Neuronal stem cell (in vitro differentiated cells): ENCODE measurements around the gene LGR4.

Experiments used
- DNase-seq: peaks from one replicate; pipeline ENCODE4 v3.0.0-alpha.2; 2013; ENCODE audit warnings: low spot score
- H2AFZ ChIP-seq: one replicate; pipeline ENCODE4 v1.6.1; 2013; ENCODE audit warnings: mild to moderate bottlenecking, low read length, inconsistent platforms
- H2AK5ac ChIP-seq: 2 replicates; pipeline ENCODE4 v1.6.1; 2013; ENCODE audit warnings: low read depth, mild to moderate bottlenecking, inconsistent platforms, low read length, moderate library complexity, mixed read lengths
- H2BK120ac ChIP-seq: 2 replicates; pipeline ENCODE4 v1.6.1; 2013; ENCODE audit warnings: low read depth, mild to moderate bottlenecking, inconsistent platforms, low read length, moderate library complexity, mixed read lengths
- H2BK12ac ChIP-seq: one replicate; pipeline ENCODE4 v1.6.1; 2013; ENCODE audit warnings: low read length, inconsistent platforms
- H2BK15ac ChIP-seq: 2 replicates; pipeline ENCODE4 v1.6.1; 2013; ENCODE audit warnings: mild to moderate bottlenecking, low read length, inconsistent platforms, mixed read lengths
- H2BK5ac ChIP-seq: one replicate; pipeline ENCODE4 v1.6.1; 2013; ENCODE audit warnings: inconsistent platforms, mild to moderate bottlenecking, low read length, moderate library complexity
- H3K14ac ChIP-seq: one replicate; pipeline ENCODE4 v1.6.1; 2013; ENCODE audit warnings: low read length, inconsistent platforms
- H3K18ac ChIP-seq: 2 replicates; pipeline ENCODE4 v1.6.1; 2013; ENCODE audit warnings: low read length, inconsistent platforms
- H3K23ac ChIP-seq: 2 replicates; pipeline ENCODE4 v1.6.1; 2013; ENCODE audit warnings: low read depth, mild to moderate bottlenecking, mixed read lengths, low read length, inconsistent platforms; ENCODE audit not compliant: poor library complexity
- H3K27ac ChIP-seq: replicated peaks from 3 replicates; pipeline ENCODE4 v1.5.1; 2013; ENCODE audit warnings: low read length, inconsistent platforms
- H3K27me3 ChIP-seq, 3 experiments: 2 replicates each; pipeline ENCODE4 v1.6.1; 2013; ENCODE audit warnings: low read length in 3 of 3, mild to moderate bottlenecking in 2 of 3, inconsistent platforms in 1 of 3, low read depth in 1 of 3, mixed read lengths in 1 of 3, moderate library complexity in 1 of 3; ENCODE audit not compliant: control insufficient read depth in 3 of 3, insufficient read depth in 3 of 3
- H3K36me3 ChIP-seq, 2 donors: replicated peaks in 1 of 2; 2 replicates each; pipeline ENCODE4 v1.6.1; 2013; ENCODE audit warnings: low read length in 2 of 2; ENCODE audit not compliant: control insufficient read depth in 2 of 2, insufficient read depth in 2 of 2
- H3K4ac ChIP-seq: 2 replicates; pipeline ENCODE4 v1.6.1; 2013; ENCODE audit warnings: inconsistent platforms, mild to moderate bottlenecking, low read length, moderate library complexity
- H3K4me1 ChIP-seq, 2 donors: 1 replicate in 1 of 2; 2 replicates in 1 of 2; pipeline ENCODE4 v1.6.1; 2013; ENCODE audit warnings: low read length in 2 of 2, low read depth in 1 of 2; ENCODE audit not compliant: control insufficient read depth in 2 of 2, insufficient read depth in 1 of 2
- H3K4me2 ChIP-seq: one replicate; pipeline ENCODE4 v1.6.1; 2013; ENCODE audit warnings: mild to moderate bottlenecking, low read length, inconsistent platforms; ENCODE audit not compliant: insufficient read depth, poor library complexity, severe bottlenecking
- H3K4me3 ChIP-seq, 2 donors: 2 replicates each; pipeline ENCODE4 v1.5.1; 2013; ENCODE audit warnings: low read length in 2 of 2, mild to moderate bottlenecking in 2 of 2, inconsistent platforms in 1 of 2, moderate library complexity in 1 of 2
- H3K79me1 ChIP-seq: one replicate; pipeline ENCODE4 v1.6.1; 2013; ENCODE audit warnings: low read depth, mild to moderate bottlenecking, inconsistent platforms, low read length, moderate library complexity
- H3K9ac ChIP-seq: one replicate; pipeline ENCODE4 v1.6.1; 2013; ENCODE audit warnings: mild to moderate bottlenecking, low read depth, low read length, inconsistent platforms; ENCODE audit not compliant: poor library complexity
- H3K9me3 ChIP-seq, 2 donors: replicated peaks in 1 of 2; 2 replicates each; pipeline versions ENCODE3 to v1.6.1; 2013; ENCODE audit warnings: low read length in 2 of 2, mild to moderate bottlenecking in 2 of 2, inconsistent platforms in 1 of 2, low read depth in 1 of 2, mixed read lengths in 1 of 2, moderate library complexity in 1 of 2; ENCODE audit not compliant: control insufficient read depth in 2 of 2, insufficient read depth in 1 of 2
- H4K8ac ChIP-seq: one replicate; pipeline ENCODE4 v1.6.1; 2013; ENCODE audit warnings: low read depth, mild to moderate bottlenecking, inconsistent platforms, low read length, moderate library complexity
- H4K91ac ChIP-seq: one replicate; pipeline ENCODE4 v1.6.1; 2013; ENCODE audit warnings: low read length, low read depth, mild to moderate bottlenecking, inconsistent platforms; ENCODE audit not compliant: poor library complexity
- WGBS, 2 donors: extraction: QIAGEN DNeasy Blood & Tissue Kit; methylation state at CpG; one replicate each; pipeline ENCODE4 v1.1.7; 2013; ENCODE audit warnings: missing lambda C conversion rate in 2 of 2, mixed read lengths in 1 of 2; ENCODE audit not compliant: insufficient read length in 2 of 2, insufficient replicate concordance in 1 of 2; ENCODE audit errors: extremely low coverage in 2 of 2; 5-methylcytosine and 5-hydroxymethylcytosine counted together

Gene LGR4

DNA sequence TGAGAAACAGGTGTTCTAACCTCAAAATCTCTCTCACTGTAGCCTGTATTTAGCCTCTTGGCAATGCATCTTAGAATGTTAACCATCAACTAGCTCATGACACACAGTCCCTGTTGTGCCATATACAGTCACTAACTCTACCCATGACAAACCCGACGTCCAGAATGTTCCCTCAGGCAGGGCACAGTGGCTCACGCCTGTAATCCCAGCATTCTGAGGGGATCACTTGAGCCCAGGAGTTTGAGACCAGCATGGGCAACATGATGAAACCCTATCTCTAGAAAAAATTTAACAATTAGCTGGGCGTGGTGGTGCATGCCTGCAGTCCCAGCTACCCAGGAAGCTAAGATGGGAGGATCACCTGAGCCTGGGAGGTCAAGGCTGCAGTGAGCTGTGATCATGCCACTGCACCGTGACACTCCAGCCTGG is 91.3 kb downstream of the LGR4 start:
- WGBS, 2 donors = no CpG with 5 or more reads among the region's 5 CpGs
- peaks cover 19 to 89% of the 10 kb centered on the region in 2 donors for H3K36me3 ChIP-seq

DNA sequence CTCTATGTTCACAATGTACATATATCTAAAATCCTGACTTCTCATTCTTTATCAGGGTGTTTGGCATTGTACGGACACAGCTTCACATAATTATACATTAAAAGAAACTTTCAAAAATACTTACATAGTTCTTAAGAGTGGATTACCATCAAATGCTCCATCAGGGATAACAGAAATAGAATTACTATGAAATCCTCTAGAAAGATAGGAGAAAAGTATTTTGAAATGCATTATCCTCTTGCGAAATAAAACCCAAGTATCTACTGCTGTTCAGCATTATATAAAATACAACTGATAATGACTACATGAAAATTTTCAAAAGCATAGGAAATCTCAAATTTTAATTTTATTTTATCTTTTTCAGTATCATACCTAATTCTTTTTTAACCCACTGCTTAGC is 91.8 kb downstream of the LGR4 start:
- H3K23ac ChIP-seq = no peak overlapping the region
- peaks cover 3% of the 10 kb centered on the region for H3K79me1 ChIP-seq
- no peak overlapping the region for H3K27ac ChIP-seq
- no peak overlapping the region for H2AFZ ChIP-seq
- no peaks in the 10 kb centered on the region for H3K9me3 ChIP-seq
- H3K4me1 ChIP-seq = no peaks in the 10 kb centered on the region
- no peak overlapping the region for H3K9ac ChIP-seq
- H3K36me3 ChIP-seq = peaks cover 19 to 91% of the 10 kb centered on the region in 2 donors
- no peak overlapping the region for H2BK12ac ChIP-seq
- no CpG with 5 or more reads among the region's 2 CpGs for WGBS, 2 donors
- DNase-seq = no peak
- H4K91ac ChIP-seq = no peak overlapping the region
- H2BK120ac ChIP-seq = no peak overlapping the region
- no peak overlapping the region for H2BK15ac ChIP-seq
- no peak overlapping the region for H3K4me3 ChIP-seq
- H3K18ac ChIP-seq = no peak overlapping the region
- no peak overlapping the region for H2AK5ac ChIP-seq
- no peak overlapping the region for H2BK5ac ChIP-seq
- no peak overlapping the region for H4K8ac ChIP-seq
- no peak overlapping the region for H3K4me2 ChIP-seq
- H3K4ac ChIP-seq = no peak overlapping the region
- no peaks in the 10 kb centered on the region for H3K27me3 ChIP-seq
- H3K14ac ChIP-seq = no peak overlapping the region

More for the DNA sequence above, 91.3 kb downstream of the LGR4 start:
- Histone ChIP-seq H3K4me3 (no peak overlapping the region), H2BK5ac (no peak overlapping the region), H3K27ac (no peak overlapping the region), H3K4me2 (no peak overlapping the region), H3K18ac (no peak overlapping the region), H3K9me3 (no peaks in the 10 kb centered on the region), H2BK12ac (no peak overlapping the region), H2BK120ac (no peak overlapping the region), H2BK15ac (no peak overlapping the region), H3K14ac (no peak overlapping the region), H3K4ac (no peak overlapping the region), H4K8ac (no peak overlapping the region), H2AK5ac (no peak overlapping the region), H3K9ac (no peak overlapping the region), H4K91ac (no peak overlapping the region), H2AFZ (no peak overlapping the region), H3K79me1 (peaks cover 3% of the 10 kb centered on the region), H3K27me3 (no peaks in the 10 kb centered on the region), H3K23ac (no peak overlapping the region), H3K4me1 (no peaks in the 10 kb centered on the region)
- no peak for DNase-seq

- no peak overlapping the region for H3K23ac ChIP-seq
- H3K4me3 ChIP-seq = no peak overlapping the region
- H3K36me3 ChIP-seq = peaks cover 17 to 95% of the 10 kb centered on the region in 2 donors
- H2BK15ac ChIP-seq = no peak overlapping the region
- H3K14ac ChIP-seq = no peak overlapping the region
- no peak overlapping the region for H3K18ac ChIP-seq
- H3K9ac ChIP-seq = no peak overlapping the region
- no peak overlapping the region for H2BK12ac ChIP-seq
- no peak for DNase-seq
- WGBS, 2 donors = 100% methylated on average over 1 of the region's 3 CpGs; no CpG with 5 or more reads in 1 of the 2 donors
- H3K4me1 ChIP-seq = no peaks in the 10 kb centered on the region
- no peak overlapping the region for H2BK120ac ChIP-seq
- H3K4ac ChIP-seq = no peak overlapping the region
- H3K79me1 ChIP-seq = peaks cover 3% of the 10 kb centered on the region
- no peaks in the 10 kb centered on the region for H3K27me3 ChIP-seq
- H3K9me3 ChIP-seq = no peaks in the 10 kb centered on the region
- H2AK5ac ChIP-seq = no peak overlapping the region
- no peak overlapping the region for H3K4me2 ChIP-seq
- no peak overlapping the region for H2AFZ ChIP-seq
- no peak overlapping the region for H2BK5ac ChIP-seq
- no peak overlapping the region for H4K8ac ChIP-seq
- no peak overlapping the region for H3K27ac ChIP-seq
- H4K91ac ChIP-seq = no peak overlapping the region
Measured at GRCh38 chr11:27379449-27379848, 93.1 kb downstream of the LGR4 start.

DNA sequence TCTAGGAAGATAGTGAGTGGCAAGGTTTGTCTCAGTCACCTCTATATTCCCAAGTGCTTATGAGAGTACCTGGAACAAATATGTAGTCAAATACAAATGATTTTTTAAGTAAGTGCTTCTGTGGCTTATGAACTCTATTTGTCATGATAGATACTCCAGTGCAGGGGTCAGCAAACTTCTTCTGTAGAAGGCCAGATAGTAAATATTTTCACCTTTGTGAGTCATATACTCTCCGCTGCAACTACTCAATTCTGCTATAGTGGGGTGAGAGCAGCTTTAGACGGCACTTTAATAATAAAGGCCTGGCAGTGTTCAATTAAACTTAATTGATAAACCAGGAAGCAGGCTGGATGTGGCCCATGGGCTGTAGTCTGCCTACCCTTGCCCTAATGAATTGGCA is 97.2 kb downstream of the LGR4 start:
- no peak overlapping the region for H3K18ac ChIP-seq
- H2AK5ac ChIP-seq = no peak overlapping the region
- H2BK120ac ChIP-seq = no peak overlapping the region
- H3K4me1 ChIP-seq = no peaks in the 10 kb centered on the region
- H2BK5ac ChIP-seq = no peak overlapping the region
- no peak overlapping the region for H4K91ac ChIP-seq
- H3K27ac ChIP-seq = no peak overlapping the region
- no peaks in the 10 kb centered on the region for H3K27me3 ChIP-seq
- no peak overlapping the region for H3K14ac ChIP-seq
- H3K4me3 ChIP-seq = no peak overlapping the region
- H3K4ac ChIP-seq = no peak overlapping the region
- no peaks in the 10 kb centered on the region for H3K9me3 ChIP-seq
- H3K23ac ChIP-seq = no peak overlapping the region
- H3K79me1 ChIP-seq = no peaks in the 10 kb centered on the region
- H2BK12ac ChIP-seq = no peak overlapping the region
- DNase-seq = no peak
- no peak overlapping the region for H2BK15ac ChIP-seq
- H3K9ac ChIP-seq = no peak overlapping the region
- no peak overlapping the region for H4K8ac ChIP-seq
- peaks cover 29 to 96% of the 10 kb centered on the region in 2 donors for H3K36me3 ChIP-seq
- no peak overlapping the region for H2AFZ ChIP-seq
- no peak overlapping the region for H3K4me2 ChIP-seq
- no CpG with 5 or more reads among the region's 2 CpGs for WGBS, 2 donors
